Left ventricle myocardium superior (tissue), 1 donor: ENCODE data around the gene EN1. TPM values are rescaled to one million over a fixed set of nuclear protein-coding genes. Genes with fewer than 3 reads are reported as not detected.

ENCODE experiments used
- ATAC-seq: fragments of 200-7000 bp; cut with Tn5 transposase; one replicate; pipeline ENCODE4 v1.9.1; 2020; ENCODE audit warnings: mild to moderate bottlenecking, moderate library complexity
- DNase-seq: peaks from one replicate; pipeline ENCODE4 v3.0.0-alpha.2; 2020
- intact Hi-C: fragments of 100-400 bp; cut with micrococcal nuclease; formaldehyde crosslinking; loops from one replicate; pipeline ENCODE4 v1.11.0; 2022
- total RNA-seq: library from RNA; stranded (reverse); fragmentation: NEBNext Ultra II Directional; extraction: Animal tissue kit (Norgen Biotek cat#: 25700); gene quantifications from one replicate; pipeline ENCODE4 v1.2.1, GENCODE V29; 2021
- donor health status: DM: no; HTN: yes; CAD: no; lungs with severe emphysema.

EN1 gene
- total RNA-seq, 1 donor from 2014 or later = not detected

DNA sequence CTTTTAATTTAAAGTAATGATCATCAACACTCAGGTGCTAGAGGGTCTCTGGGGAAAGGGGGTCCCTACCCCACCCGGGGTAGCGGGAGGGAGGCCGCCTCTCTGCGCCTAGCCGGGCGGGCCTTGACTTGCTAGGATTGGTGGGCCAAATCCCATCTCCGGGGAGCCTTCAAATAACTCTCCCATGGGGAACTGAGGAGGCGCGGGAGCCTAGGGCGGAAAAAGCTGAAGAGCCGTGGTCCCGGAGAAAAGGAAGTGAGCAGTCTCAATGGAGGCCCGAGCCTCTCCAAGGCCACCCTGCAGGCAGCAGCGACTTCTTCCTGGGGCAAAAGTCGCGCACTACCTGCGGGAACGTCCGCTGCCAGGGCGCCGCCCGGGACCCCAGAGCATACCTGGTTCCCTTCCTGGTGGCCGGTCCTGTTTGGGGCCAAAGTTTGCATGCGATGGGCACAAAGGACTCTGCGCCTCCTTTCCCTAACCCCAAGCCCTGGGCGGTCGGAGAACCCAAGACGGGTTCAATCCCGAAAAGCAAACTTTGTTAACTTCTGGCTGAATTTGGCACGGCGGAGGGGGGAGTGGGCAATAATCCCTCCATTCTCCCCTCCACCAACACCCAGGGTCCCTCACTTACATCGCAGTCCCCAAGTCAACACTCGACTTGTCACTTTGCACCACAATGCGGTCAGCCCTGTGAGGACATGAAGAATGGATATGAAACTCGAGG is 13.6 kb downstream of the EN1 start:
- intact Hi-C loops = no loop called here
- ATAC-seq (no peak), DNase-seq (no peak)

DNA sequence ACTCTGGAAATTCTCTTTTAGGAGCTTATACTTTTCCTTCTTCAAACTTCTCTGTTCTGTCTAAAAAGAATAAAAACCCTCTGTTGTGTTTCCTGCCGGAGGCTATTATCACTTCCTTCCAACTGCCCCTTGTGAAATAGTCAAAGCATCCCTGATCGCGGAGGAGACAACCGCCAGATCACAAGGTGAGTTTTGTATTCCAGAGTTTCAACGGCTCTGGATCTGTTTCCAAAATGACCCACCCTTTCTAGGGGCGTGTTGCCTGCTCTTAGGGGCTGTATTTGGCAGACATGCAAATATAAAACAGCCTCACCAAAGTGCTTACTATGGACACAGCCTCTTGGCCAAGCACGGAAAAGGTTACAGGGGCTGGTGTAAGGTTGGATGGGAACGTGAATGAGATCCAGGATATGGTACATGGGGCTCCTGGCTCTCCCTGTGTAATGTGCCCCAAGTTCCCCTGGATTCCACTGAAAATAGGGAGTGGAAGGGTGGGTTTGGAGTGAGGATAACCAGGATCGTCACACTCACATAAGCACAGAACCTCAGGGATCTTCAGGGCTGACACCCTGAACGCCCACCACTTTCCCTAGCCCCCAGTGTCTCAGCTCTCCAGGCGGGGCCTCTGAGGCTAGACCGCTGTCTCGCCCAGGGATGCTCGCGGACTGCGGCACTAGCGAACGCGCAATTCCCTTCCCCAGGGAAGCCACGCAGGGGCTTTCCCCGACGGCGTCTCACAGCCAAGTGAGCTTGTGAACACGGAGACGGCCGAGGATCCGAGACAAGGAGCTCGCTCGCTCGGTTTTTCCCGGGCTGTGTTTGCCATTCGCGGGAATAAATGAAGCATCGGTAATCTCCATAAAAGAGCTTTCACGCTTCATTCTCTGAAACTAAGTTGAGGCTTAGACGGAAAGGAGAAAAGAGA is 14.4 kb downstream of the EN1 start:
- no peak for DNase-seq
- intact Hi-C loops = no loop called here
- ATAC-seq = no peak

DNA sequence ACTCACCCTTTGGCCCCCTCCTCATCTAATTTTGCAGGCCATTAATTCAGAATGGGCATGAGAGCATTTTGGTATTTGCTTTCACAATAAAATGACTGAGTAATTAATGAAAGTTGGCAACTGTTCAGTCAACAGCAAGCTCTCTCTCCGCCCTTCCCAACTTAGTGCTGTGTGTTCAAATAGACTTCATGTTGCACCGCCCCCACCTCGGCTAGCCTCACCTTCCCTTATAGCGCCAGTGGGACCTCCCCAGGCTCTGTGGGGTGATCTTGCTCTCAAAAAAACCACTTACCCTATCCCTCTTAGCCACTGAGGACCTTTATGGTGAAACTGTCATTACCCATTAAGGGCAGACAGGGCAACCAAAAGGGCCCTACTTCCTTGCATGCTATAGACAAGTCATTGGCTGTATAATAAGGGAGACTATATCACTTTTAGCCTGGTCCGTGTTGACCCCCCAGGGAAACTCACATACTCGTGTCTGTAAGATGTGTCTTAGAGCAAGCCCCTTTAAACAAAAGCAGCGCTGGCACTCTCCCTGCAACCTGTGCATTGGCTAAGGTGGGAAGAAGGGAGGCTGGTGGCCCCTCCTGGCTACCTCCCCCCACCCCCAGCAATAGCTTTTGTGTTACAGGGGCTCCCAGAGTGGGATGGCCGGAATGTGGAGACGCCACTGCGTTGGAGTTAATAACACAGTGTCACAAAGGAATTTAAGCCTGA is 15.2 kb downstream of the EN1 start:
- intact Hi-C loops = no loop called here
- no peak for DNase-seq
- ATAC-seq = no peak

DNA sequence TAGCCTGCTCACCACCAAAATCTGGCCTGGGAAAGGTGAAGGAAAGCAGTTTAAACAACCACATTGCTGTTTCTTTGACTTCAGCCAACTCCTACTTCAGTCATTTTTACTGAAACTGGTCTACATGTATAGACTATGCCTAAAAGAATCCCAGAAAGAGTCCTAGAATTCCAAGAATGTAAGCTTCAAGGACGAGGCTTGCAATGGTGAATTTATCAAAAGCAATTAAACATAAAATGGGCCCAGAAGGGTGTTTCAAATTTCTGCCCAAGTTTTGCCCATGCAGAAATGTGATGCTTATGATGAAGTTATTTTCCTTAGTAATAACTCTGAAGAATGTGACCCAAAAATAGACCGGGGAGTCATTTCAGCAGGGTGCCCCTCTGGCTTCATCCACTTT is 16.6 kb downstream of the EN1 start:
- intact Hi-C loops = no loop called here
- no peak for DNase-seq
- no peak for ATAC-seq

DNA sequence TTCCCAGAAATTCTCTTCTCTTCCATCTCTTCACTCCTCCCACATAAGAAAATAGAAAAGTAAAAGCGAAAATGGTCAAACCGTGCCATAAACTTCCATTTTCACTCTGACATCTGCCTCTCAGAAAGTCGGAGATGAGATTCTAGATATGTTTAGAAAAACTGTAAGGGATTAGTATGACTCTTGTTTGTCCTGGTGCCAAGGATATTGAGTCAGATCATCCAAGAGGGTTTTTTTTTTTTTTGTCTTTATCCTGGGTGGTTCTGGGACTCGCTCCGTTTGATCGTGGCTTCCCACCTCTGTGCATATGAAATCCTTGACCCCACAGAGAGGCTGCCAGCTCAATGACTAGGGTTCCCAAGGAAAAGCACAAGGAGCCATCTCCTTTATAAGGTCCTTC is 17.3 kb downstream of the EN1 start:
- ATAC-seq (no peak), DNase-seq (no peak)
- intact Hi-C loops = no loop called here

DNA sequence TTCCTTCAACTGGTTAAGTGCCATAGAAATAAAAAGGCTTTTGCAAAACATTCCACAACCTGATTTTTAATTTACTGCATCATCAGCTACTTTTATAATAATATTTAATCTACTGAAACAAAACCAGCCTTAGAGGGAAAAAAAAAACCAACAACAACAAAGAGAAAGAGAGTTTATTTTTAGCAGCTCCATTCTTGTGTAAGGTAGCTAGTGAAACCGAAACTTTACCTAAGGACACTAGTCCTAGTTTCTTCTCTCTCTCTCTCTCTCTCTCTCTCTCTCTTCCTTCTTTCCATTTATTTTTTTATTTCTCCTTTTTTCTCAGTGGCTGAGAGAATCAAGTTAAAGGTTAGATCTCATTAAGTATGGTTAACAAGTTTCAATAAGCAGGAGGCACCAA is 21.4 kb downstream of the EN1 start:
- DNase-seq (no peak), ATAC-seq (no peak)
- intact Hi-C loops = no loop called here

DNA sequence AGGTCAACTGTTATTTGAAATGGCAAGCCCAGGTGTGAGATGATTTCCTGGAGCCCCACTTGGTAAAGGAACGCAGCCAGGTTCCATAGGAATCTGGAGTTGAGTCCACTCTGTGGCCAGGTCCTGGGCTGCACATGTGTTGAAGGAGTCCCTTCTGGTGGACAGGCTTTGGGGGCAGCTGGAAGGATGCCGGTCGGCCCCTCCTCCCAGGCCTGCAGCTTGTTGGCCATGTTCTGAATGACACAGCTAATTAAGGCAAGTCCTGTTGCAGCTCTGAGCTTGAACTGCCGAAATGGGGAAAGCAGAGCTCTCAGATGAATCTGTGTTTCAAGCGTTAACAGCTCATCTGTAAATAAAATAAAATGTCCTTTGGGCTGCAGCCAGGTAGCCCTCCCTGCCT is 23.8 kb downstream of the EN1 start:
- intact Hi-C loops = no loop called here
- ATAC-seq = no peak
- DNase-seq = no peak

DNA sequence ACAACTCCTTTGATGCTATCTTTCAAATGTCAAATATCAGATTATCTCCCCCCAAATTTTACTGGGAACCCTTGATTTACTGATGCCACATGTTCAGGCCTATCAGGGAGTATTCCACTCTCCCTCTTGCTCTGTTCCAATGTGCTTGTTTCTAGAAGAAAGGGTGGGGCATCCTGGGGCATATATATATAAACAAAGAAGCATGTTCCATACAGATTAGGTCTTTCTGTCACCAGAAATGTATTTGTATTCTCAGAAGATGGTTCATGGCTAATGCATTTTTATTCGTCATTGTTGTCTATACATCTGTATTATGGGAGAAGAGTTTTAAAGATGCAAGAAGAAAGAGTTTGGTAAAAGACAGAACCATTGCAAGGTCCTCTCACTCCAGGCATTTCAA is 24.9 kb downstream of the EN1 start:
- DNase-seq = no peak
- ATAC-seq = no peak
- intact Hi-C loops = no loop called here

DNA sequence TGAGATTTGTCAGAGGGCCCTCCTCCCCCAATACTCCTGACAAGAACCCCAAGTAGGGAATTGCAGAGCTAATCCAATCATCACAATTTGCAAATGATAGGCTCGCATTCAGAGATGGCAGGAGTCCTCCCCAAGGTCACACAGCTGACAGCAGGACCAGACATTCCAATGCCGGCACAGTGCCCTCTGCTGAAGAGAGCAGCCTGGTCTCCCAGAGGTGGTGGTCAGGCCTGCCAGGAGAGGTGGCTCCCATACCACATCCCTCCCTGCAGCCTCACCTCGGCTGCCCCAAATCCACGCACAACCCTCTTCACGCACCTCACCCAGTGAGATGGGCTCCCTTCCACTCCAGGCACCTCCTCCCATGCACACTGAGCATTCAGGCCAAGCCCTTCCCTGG is 25.4 kb downstream of the EN1 start:
- ATAC-seq = no peak
- DNase-seq = no peak
- intact Hi-C loops = no loop called here

DNA sequence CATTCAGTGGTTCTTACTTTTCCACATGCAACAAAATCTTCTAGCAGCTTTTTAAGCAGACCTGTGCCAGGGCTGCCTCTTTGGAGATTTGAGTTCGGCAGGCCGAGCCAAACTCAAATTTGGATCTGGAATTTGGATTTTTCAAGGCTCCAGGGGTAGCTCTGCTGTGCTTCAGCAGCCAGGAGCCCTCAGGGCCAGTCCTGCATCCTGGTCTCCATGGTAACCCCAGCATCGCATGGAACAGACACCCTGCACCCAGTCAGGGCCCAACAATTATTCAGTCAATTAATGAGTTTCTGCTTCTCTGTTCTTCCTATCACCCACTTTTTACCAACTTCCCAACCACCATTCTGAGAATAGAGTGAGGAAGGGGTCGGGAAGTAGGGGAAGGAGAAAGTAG is 30.0 kb downstream of the EN1 start:
- DNase-seq (no peak), ATAC-seq (no peak)
- intact Hi-C loops = no loop called here

DNA sequence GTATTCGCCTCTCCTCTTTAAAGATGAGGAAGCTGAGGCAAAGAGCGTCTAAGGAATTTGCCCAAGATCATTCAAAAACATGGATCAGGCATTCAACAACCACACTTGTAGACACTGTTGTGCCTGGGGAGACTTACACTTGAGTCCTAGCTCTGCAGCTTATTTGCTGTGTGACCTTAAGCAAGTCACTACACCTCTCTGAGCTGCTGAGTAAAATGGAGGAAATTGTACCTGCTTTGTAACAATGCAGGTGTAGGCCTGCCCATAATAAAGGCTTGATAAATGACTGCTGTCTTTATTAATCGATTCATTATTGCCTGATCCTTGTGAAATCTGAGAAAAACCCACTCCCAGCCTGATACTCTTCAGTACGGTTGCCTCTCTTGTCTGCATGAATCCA is 30.8 kb downstream of the EN1 start:
- no peak for DNase-seq
- no peak for ATAC-seq
- intact Hi-C loops = no loop called here

DNA sequence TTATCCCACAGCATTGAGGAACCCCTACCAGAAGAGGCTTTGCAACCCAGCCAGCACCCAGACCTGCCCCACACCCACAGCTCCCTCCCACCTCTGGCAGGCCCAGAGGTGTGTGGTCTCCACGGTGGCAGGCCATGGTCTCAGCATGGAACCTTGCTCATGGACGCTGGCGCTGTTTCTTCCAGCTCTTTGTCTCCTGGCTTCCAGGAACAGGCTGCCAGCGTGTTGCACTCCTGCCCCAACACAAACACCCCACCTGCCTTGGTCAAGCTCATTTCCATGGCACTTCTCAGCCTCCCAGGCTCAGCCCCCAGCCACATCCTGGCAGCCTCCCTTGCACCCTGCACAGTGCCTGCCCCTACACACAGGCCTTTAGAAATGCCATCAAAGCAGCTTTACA is 31.7 kb downstream of the EN1 start:
- intact Hi-C loops = no loop called here
- DNase-seq (no peak), ATAC-seq (no peak)

DNA sequence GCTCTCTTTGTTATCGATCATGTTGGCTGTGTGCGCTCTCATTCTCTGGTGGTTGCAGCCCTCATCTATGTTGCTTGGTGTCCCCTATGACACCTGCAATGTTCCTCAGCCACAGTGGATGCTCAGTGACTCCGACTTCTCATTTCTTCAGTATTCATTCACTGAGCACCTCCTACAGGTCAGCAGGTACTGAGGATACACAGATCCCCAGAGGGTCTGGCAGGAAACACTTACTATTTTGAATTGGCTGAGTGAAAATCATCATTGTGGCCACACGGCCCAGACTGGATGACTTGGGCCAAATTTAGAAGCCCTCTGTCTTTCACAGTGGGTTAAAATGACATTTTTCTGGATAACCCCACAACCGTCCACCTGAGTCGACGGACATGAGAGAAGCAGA is 32.1 kb downstream of the EN1 start:
- ATAC-seq = no peak
- intact Hi-C loops = no loop called here
- DNase-seq = no peak

DNA sequence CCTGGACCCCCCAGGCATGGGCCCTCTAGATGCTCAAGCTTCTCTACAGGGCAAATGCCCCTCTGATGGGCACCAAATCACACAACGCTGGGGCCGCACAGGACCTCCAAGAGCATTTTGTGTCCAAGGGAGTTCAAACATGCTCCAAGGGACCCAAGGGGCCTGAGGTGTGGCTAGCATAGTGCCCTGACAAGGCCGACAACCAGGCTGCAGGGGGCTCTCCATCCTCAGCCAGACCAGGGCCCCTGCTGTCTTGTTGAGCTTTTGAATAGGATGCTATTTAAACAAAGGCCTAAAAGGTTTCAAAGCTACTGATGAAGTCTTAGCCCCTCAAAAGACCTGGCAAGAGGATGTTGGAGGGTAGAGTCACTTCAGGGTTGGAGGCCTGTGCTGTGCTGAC is 33.1 kb downstream of the EN1 start:
- DNase-seq (no peak), ATAC-seq (no peak)
- intact Hi-C loops = no loop called here

DNA sequence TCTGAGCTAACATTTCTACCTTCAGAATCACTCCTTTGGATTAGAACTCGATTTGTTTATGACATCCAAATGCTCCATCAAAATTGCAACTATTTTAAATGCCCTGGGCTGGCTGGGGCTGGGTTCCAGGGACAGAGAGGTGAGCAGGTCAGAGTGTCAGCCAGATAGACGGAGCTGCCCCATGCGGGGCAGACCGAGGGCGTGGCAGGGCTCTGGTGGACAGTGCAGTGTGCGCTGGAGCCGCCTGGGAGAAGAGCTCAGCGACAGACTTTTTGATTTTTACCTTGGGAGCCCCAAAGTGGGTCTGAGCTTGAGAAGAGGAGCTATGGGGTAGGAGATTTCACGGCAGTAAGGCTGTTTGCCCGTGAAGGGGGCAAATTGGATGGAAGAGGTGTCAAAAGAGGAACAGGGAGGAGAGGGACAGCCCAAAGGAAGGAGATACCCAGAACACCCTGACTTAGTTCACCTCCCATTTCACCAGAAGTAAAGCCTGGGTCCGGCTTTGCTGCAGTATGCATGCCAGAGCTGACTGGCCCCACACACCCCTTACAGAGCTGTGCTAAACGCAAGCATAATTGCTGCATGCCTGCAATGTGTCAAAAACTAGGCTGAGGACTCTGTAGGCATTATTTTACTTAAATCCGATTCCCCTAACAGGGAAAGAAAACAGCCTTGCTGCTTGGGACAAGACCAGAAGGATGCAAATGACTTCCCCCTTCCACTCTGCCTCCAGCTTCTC is 33.7 kb downstream of the EN1 start:
- ATAC-seq (no peak), DNase-seq (no peak)
- intact Hi-C loops = no loop called here

DNA sequence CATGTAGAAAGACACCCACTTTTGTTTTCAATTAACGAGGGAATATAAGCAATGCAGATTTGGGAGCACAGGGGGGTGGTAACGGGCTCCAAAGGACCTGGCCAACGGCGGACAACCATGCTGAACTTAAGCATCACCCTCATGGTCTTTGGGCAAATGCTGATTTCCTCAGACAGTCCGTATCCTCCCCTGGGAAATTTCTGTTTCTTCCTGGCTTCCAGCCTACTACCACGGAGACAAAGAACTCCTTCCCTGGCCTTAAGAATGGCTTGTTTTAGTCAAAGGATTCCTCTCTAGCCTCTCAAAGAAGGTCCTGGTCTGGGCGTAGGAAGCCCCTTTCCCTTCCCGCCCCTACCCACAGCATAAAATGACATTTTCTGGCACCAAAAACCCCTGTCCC is 34.3 kb downstream of the EN1 start:
- intact Hi-C loops = no loop called here
- DNase-seq (no peak), ATAC-seq (no peak)

DNA sequence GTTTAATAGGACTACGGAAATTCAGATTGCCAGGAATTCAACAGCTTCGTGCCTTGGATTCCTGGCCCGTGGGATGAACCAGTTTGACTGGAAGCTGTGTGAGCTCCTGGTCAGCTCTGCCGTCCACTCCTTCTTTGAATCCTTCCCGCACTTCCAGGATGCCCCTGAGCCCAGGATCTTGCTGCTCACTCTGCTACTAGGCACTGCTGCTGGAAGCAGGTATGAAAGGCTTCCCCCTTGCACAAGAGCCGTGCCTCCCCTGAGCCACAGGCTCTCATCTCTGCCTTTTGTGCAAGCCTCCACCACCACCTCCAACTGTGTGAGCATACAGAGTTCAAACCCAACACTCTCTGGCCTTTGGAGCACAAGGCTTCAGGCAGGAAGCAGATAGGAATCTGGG is 34.9 kb downstream of the EN1 start:
- no peak for DNase-seq
- ATAC-seq = no peak
- intact Hi-C loops = no loop called here

DNA sequence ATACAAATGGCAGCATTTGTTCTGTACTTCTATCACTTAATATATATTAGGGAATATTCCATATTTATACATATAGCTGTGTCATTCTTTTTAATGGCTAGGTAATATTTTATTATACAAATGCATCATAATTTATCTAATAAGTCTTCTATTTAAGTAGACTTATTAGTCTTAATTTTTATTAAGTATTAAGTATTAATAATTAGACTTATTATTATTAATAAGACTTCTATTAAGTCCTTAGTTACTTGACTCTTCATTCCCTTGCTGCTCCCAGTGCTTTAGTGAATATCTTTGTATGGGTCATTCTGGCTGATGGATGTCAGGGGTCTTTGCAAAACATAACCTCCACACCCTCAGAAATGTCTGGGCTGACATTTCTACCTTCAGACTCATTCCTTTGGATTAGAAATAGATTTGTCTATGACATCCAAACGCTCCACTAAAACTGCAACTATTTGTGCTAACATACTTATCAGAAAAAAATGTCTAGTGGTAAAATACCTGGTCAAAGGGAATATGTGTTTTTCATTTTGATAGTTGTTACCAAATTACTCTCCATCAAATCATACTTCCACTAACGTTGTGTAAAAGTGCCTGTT is 35.8 kb downstream of the EN1 start:
- DNase-seq = no peak
- intact Hi-C loops = no loop called here
- no peak for ATAC-seq

DNA sequence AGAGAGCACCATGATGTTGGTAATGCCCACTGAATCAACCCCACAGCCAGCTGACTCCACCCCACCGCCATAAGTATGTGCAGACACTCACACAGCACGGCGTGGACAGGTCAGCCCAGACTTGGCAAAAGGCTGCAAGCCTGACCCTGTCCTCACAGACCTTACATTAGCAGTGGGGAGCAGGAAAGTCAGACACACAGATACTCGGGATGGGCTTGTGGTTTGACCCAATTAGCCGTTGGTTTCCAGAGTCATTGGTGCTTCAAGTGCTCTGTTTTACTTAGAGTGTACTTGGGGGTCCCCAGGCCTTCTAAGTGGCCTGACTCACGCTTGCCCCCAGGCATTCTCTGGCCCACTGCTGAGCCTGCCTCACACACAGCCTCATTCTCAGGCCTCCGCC is 36.7 kb downstream of the EN1 start:
- intact Hi-C loops = no loop called here
- DNase-seq (no peak), ATAC-seq (no peak)
